ENCODE measurements around the gene PPP2R5C.
"Not testable (repeated sequence)": the region's sequence is repeated elsewhere in the genome, so short reads cannot be mapped to it uniquely, and the experiment has no call there.

Gene PPP2R5C

DNA sequence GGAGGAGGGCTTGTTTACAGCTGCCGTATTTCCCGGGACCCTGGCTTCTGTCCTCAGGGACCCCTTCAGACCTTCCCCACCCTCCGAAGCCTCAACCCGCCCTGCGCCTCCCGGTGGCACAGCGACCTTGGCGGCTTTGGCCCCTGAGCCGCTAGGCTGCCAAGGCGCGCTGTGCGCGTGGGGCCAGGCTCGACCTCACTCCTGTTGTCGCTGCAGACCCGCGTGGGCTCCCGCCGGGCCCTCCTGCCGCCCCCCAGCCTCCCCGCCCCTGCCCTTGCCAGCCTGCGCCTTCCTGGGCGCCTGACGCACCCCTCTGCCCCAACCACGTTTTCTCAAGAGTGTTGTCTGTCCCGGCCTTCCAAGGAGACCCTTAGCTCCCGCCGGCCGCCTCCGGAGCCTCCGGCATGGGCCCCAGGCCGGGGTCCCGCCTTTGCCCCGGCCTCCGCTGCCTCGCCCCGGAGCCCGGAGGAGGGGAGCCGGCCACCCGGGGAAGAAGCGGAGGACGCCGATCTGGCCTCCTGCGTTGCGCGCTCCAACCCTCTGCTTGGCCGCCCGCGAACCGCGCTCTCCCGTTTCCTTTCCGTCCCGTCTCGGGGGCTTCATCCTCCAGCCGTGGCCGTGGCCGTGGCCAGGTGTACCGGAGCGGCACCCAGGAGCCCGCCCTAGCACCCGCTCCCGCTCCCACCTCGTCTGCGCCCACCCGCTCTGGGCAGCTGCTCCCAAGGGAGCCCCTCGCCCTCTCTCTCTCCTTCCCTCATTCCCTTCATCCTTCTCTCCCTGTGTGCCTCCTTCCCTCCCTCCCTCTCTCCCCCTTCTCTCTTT lies 19.9 kb downstream of the PPP2R5C start:
- peak; percentile 8 for DNase-seq (ENCODE audit: low read depth)

GRCh38 chr14:101783260-101784016 lies 21.9 kb downstream of the PPP2R5C start:
- DNase-seq (ENCODE audit: low read depth), result no peak

GRCh38 chr14:101784631-101785030 lies 23.1 kb downstream of the PPP2R5C start:
- no peak for DNase-seq (ENCODE audit: low read depth)

DNA sequence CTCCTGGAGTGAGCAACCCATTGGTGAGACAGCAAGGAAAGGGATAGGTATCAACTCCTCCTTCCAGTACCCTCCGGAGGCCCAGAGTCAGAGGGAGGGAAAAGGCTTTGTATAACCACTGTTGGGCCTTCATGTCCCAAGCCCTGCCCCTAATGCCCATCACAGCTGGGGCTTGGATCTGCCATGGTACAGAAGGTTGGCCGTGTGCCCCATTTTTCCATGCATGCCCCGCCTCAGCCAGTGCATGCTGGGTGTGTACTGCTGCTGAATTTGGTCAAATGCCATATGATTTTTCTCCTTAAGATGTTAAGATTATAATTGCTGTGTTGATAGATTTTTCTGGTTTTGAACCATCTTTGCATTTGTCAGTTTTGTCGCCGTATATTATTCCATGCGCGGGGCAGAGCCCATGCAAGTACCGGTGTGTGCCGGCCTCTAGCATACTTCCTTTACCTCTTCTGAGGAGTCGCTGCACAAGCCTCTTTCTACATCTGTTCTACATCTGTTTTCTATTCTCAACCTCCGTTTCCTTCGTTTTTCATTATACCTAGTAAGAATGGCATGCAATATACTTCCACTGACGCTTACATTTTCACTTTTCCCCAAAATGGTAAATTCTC lies 26.6 kb downstream of the PPP2R5C start:
- DNase-seq (ENCODE audit: low read depth), result no peak

- no peak for DNase-seq (ENCODE audit: low read depth)
Measured at GRCh38 chr14:101789222-101789621, 27.7 kb downstream of the PPP2R5C start.

GRCh38 chr14:101790232-101790631 lies 28.7 kb downstream of the PPP2R5C start:
- DNase-seq (ENCODE audit: low read depth), result no peak

- no peak for DNase-seq (ENCODE audit: low read depth)
Measured at GRCh38 chr14:101791919-101792572, 30.5 kb downstream of the PPP2R5C start.

GRCh38 chr14:101796016-101796415 lies 34.5 kb downstream of the PPP2R5C start:
- DNase-seq (ENCODE audit: low read depth), result no peak

DNA sequence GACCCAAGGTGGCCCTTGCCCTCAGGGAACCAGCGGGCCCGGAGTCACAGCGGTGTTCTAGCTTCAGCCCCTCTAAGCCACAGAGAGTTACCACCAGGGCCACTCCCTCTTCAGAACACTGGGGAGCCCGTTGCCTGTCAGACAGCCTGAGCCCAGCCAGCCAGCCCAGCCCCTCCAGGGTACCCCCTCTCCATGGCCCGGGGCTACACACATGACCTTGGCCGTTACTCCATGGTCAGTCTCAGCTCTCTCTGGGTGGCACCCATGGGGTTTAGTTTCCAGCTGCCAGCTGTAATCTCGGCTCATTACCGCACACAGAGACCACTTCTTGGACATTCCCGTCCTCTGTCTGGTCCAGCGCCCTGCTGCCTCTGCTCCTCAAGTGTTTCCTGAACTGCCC lies 35.0 kb downstream of the PPP2R5C start:
- no peak for DNase-seq (ENCODE audit: low read depth)

DNA sequence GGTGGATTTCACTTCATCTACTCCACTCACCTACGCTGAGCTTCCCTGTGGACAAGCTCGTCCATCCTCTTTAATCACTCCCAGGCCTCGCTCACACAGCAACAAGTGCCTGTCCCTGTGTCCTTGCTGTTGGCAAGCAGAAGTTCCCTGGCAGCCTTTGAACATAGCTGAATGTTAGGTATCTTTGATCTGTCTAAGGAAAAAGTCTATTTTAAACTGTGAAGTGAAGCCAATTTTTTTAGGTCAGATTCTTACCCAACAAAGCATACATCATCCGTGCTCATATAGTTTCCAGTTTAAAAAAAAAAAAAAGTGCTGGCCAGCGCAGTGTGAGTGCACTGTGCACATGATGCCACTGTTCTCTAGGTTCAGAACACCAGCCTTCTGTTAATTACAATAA lies 36.3 kb downstream of the PPP2R5C start:
- DNase-seq (ENCODE audit: low read depth), result no peak

- not testable (repeated sequence) for DNase-seq (ENCODE audit: low read depth)
Measured at GRCh38 chr14:101804373-101804772, 42.9 kb downstream of the PPP2R5C start.

DNA sequence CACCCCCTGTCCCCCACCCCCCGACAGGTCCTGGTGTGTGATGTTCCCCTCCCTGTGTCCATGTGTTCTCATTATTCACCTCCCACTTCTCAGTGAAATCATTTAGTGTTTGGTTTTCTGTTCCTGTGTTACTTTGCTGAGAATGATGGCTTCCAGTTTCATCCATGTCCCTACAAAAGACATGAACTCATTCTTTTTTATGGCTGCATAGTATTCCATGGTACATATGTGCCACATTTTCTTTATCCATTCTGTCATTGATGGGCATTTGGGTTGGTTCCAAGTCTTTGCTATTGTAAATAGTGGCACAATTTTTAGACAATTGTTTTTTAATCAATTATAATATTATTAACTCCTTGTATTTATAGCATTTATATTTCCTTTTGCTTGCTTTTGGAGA lies 44.7 kb downstream of the PPP2R5C start:
- DNase-seq (ENCODE audit: low read depth), result not testable (repeated sequence)

- DNase-seq (ENCODE audit: low read depth), result no peak
Measured at GRCh38 chr14:101808020-101808641, 46.6 kb downstream of the PPP2R5C start.

GRCh38 chr14:101808894-101809670 lies 47.6 kb downstream of the PPP2R5C start:
- no peak for DNase-seq (ENCODE audit: low read depth)

- no peak for DNase-seq (ENCODE audit: low read depth)
Measured at GRCh38 chr14:101809671-101810514, 48.4 kb downstream of the PPP2R5C start.

- DNase-seq (ENCODE audit: low read depth), result no peak
Measured at GRCh38 chr14:101810897-101811621, 49.5 kb downstream of the PPP2R5C start.

DNA sequence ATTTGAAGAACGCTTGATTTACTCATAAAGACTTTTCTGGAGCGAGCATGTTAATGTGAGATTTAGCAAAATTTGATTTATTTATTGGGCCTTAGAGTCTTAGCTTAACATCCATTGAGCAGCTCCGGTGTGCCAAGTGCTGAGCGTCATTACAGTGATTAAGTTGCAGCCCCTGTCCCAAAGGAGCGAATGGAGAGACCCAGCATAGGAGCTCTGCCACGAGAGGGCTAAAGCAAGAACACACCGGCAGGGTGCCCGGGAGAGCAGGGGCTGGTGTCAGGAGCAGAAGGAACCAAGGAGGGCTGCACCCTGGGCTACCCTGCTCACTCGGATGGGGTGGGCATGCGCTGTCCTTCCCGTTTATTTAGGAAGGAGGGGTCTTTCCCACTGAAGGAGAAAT lies 50.6 kb downstream of the PPP2R5C start:
- no peak for DNase-seq (ENCODE audit: low read depth)

DNA sequence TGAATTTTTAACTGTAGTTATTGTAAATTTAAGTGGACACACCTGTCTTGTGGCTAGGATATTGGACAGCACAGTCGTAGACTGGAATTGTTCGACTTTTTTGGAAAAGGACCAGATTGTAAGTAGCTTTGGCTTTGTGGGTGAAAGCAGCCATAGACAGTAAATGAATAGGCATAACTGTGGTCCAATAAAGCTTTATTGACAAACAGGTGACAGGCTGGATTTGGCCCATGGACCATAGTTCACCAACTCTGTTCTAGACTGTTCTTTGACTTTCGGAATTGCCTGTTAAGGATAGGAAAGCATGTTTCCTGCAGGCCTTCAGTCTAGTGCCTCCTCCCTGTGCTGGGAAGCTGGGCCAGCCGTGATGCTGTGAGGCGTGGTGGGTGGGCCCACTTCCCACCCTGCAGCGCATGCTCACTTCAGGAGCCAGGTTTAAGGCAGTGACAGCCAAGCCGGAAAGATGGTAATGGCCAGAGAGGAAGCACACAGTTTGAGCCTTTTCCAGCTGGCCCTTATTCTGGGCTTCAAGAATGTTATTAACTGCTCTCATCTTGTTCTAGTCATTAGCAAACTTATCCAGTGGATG lies 51.8 kb downstream of the PPP2R5C start:
- no peak for DNase-seq (ENCODE audit: low read depth)

DNA sequence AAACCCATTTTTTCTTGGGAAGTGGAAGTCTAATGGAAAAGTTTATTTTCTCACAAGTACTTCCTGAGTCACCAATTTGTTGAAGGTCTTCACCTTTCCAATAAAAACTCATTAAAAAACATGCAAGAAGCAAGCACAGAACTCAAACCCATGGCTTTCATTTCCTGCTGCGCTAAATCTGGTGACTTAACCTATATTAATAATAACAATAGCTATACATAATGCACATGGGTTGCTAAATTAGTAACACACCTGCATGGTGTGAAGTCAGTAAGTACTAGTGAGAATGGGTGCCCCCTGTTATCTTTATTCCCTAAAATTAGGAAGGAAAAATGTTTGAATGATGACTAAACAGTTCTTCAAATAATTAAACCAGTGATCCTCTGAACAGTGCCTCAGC lies 52.3 kb downstream of the PPP2R5C start:
- no peak for DNase-seq (ENCODE audit: low read depth)
